CD4-positive, alpha-beta T cell treated with Interleukin-4 for 4 hours (primary cell): ENCODE data around the gene EIF4ENIF1.
A peak's percentile ranks its signal among the peaks of the same experiment; 100 is the strongest.
"Not testable (repeated sequence)": the region's sequence is repeated elsewhere in the genome, so short reads cannot be mapped to it uniquely, and the experiment has no call there.

Source experiments
- DNase-seq: peaks from one replicate; pipeline ENCODE4 v3.0.0-alpha.2; 2020

EIF4ENIF1 gene

DNA sequence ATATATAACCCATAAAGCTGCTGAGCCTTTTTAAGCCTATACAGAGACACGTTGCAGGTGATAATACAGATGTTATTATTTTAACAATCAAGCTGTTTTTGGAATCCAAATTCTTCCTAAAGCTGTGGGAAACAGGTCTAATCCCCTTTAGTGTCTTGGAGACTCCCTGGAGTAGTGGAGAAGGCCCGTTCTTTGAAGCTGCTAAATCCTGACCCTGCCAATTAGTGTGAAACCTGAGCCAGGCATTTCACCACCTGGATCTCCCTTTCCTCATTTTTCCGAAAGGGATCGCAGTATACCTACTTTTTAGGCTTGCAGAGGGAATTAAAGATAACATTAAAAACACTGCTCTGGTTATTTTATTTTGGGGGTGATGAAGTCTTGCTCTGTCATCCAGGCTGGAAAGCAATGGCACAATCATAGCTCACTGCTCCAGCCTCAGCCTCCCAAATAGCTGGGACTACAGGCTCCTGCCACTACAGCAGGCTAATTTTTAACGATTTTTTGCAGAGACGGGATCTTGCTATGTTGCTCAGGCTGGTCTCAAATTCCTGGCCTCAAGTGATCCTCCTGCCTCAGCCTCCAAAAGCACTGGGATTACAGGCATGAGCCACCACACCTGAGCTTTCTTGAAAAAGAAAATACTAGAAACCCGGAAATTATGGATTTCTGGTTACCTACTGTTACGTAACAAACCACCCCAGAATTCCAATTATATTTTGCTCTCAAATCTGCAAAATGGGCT lies 1.7 kb upstream of the EIF4ENIF1 start:
- no peak for DNase-seq

DNA sequence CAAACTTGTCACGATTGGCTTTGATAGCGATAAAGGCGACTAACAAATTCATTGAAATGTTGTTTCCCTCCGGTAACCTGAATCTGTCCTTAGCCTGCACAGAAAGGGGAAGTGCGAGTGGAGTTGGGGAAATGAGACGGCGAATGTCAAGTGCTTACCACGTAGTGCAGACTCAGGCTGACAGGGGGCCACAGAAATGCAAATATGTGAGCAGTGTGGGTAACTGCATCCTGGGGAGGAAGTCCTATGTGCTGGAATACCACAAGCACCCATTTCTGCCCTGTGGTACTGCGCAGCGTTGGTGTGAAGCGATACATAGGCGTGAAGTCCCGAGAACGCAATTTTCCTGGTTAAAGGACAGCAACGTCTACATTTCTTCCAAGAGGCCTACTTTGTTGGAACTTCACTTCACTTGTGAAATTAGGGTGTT lies 869 bp upstream of the EIF4ENIF1 start:
- peak; percentile 73 for DNase-seq

GRCh38 chr22:31488988-31489617 lies 539 bp downstream of the EIF4ENIF1 start:
- DNase-seq, result peak; percentile 22

DNA sequence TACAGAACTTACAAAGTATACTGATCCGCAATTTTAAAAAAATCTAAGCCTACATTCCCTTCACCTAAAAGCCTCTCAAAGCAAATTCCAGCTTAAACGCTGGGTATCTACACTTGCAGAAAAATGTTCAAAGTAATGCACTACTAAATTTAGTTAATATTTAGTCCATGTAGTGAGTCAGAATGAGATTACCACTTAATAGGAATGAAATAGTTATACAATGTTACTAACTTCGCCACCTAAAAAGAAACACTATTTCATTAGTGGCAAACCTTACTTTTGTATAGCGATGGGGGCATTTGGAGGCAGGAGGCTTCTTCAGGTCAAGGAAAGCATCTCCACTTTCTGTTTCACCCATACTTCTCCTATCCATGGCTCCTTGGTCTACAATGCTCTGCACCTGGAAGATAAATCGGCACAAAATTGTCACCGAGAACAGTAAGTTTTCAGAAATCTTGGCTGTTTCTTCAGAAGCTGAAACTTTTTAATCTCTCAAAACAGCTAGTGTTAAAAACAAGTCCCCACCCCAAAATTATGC lies 1.2 kb downstream of the EIF4ENIF1 start:
- DNase-seq, result no peak

GRCh38 chr22:31486951-31487350 lies 2.7 kb downstream of the EIF4ENIF1 start:
- no peak for DNase-seq

GRCh38 chr22:31486369-31486768 lies 3.3 kb downstream of the EIF4ENIF1 start:
- not testable (repeated sequence) for DNase-seq

GRCh38 chr22:31482470-31482869 lies 7.2 kb downstream of the EIF4ENIF1 start:
- DNase-seq, result not testable (repeated sequence)

DNA sequence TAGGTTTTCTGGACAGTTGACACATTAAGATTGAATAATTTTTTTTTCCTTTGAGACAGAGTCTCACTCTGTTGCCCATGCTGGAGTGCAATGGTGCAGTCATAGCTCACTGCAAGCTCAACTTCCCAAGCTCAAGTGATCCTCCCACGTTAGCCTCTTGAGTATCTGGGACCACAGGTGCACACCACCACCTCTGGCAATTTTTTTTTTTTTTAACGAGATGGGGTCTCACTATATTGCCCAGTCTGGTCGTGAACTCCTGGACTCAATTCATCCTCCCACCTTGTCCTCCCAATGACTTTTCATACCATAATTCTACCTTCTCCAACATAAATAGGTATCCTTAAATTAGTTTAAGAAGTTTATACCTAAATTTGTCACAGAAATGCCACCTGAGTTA lies 8.5 kb downstream of the EIF4ENIF1 start:
- no peak for DNase-seq

- DNase-seq, result no peak
These were observed 12.3 kb downstream of the EIF4ENIF1 start for GRCh38 chr22:31477329-31477728.

DNA sequence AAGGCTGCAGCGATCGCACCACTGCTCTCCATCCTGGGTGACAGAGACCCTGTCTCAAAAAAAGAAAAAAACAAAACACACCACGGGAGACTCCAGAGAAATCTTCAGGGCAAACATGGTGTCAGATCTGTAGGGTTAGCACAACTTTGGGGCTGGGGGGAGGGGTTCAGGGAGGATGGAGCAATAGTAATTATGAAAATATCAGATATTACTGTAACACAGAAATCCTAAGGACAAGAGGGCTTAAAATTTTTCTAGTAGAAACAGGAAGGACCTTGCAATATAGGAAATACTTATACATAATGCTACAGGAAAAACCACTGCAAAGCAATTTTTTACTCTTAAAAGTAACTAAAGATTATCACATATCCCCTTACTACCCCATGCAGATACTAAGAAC lies 13.8 kb downstream of the EIF4ENIF1 start:
- DNase-seq, result no peak

DNA sequence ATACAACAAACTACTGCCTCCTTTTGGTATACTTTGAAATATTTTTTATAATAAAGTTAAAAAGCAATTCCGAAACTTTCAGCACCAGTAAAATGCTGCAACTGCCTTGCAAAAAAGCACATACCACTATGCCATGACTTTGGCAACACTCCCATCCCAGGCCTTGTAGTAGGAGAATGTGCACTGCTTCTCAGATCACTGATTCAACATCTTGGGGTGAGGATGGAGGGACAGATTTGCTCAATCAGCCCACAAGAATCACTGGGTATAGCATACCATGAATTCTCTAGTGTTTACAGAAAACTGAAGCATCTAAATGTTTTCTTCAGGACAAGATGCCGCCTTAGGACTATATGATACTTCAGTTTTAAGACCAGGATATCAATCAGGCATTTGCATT lies 14.9 kb downstream of the EIF4ENIF1 start:
- DNase-seq, result no peak

DNA sequence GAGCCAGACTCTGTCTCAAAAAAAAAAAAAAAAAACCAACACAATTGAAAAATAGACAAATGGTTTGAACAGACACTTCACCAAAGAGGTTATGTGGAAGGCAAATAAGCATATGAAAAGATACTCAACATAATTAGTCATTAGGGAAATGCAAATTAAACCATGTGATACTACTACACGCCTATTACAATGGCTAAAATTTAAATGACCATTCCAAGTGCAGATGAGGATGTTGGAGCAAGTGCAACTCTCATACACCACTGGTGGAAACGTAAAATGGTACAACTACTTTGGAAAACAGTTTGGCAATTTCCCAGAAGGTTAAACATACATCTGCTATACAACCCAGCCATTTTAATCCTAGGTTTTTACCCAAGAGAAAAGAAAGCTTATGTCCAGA lies 24.3 kb downstream of the EIF4ENIF1 start:
- no peak for DNase-seq

DNA sequence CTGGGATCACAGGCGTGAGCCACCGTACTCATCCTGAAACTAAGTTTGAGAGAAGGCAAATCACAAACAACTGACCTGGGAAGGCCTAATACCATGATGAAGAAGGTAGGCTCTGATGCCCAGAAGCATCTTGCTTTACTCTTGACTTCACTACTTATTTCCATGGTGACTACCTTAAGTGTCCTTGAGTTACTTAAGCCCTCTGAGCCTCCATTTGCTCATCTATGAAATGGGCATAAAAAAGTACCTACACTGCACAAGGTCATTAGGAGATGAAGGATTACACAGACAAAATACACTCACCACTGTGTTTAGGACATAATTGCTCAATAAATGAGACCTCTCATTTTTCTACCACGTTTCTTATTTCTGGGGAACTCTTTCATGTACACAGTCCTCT lies 27.9 kb downstream of the EIF4ENIF1 start:
- DNase-seq, result no peak

DNA sequence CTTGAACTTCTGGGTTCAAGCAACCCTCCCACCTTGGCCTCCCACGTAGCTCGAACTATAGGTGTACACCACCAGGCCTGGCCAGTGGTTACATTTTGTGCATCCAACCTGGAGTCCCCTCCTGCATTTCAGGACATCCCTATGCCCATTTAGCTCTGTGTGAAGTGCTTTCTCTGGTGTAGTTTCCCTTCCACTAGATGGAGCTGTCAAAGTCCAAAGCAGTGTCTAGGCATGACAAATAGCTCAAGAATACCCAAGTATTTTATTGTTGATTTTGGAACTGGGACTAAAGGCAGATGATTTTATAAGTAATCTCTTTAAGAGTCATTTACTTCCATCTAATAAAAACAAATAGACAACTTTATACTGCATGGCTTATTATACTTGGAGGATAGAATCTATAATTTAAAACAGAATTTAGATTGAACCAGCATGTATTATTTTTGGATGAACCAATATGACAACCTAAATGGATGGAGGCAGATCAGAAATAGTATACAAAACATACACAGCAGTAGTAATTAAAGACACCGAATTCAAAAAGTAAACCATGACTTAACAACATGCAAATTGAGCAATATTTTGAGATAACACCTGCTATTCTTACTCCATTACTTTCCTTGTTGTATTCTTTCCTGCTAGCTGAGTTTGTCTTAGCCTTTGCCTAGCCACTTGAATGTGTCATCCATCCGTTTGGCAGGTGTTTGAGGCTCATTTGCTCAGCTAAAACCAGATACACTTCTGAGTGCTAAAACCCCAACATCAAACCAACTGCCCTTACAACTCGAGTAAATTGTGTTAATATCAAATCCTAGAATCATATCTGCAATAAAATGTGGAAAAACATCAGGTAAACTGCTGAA lies 37.7 kb downstream of the EIF4ENIF1 start:
- DNase-seq, result peak; percentile 28

GRCh38 chr22:31449506-31449905 lies 40.1 kb downstream of the EIF4ENIF1 start:
- DNase-seq, result no peak

DNA sequence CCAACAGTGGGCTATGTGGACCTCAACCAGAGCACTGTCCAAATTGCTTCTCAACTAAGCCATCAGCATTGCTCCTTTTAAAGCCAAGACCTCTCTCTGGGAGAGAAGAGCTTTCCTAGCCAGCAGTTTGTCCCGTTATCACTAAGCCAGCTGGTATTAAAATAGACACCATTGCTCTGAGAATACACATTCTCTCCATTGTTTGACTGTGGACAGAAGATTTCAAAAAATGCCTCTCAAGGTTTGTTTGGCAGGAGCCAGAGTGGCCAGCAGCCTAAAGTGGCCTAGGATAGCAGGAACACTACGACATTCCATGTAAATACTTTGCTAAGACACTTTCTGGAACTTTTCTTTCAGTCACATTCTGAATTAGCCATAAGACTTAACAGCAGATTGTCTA lies 41.3 kb downstream of the EIF4ENIF1 start:
- DNase-seq, result no peak

DNA sequence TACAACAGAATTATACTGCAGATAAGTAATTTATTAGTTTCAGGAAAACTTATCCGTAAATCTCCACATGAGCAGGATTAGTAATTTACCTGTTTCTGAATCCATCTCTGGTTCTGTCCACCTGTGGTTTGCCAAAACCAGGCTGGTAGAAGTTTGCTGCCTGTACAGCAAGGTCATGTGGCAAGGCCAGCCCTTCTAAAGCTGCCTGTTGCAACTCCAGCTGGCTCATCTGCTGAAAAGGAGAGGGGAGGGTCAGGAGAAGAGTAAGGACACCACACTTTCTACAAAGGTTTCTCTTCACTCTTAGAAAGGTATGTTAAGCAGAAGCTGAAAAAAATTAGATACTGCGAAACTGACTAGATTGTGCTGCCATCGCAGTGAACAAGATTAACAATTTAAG lies 42.3 kb downstream of the EIF4ENIF1 start:
- no peak for DNase-seq

DNA sequence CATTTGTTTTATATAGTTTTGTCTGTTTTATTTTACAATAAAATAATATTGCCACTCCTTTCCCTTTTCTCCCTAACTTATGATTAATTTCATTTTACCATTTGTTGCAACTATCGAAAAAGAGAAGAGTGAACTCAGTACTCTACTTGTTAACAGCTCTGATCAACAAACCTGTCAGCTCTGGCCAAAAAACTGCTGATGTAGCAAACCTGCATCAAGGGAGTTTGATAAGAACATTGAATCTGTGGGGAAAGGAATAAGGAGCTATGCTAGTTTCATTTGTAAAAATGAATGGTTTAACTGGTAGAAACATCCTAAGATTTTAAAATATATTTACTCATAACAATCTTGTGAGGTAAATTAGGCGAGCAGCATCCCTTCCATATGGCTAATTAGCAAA lies 42.9 kb downstream of the EIF4ENIF1 start:
- DNase-seq, result no peak

DNA sequence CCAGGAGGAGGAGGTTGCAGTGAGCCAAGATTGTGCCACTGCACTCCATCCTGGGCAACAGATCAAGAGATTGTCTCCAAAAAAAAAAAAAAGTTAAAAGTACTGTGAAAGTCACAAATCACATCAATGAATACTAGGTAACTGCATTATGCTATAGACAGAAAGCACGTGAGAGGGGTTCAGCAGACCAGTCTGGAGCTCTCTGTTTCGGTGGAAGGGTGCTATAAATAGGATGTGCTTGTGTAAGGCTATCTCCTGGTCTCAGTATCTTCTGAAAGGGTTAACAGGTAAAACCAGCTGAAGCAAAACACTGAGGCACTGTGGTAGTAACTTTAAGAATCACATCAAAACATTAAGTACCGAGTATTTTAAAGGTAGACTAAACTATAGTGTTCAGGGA lies 43.4 kb downstream of the EIF4ENIF1 start:
- DNase-seq, result no peak

GRCh38 chr22:31445642-31446041 lies 44.0 kb downstream of the EIF4ENIF1 start:
- DNase-seq, result no peak

DNA sequence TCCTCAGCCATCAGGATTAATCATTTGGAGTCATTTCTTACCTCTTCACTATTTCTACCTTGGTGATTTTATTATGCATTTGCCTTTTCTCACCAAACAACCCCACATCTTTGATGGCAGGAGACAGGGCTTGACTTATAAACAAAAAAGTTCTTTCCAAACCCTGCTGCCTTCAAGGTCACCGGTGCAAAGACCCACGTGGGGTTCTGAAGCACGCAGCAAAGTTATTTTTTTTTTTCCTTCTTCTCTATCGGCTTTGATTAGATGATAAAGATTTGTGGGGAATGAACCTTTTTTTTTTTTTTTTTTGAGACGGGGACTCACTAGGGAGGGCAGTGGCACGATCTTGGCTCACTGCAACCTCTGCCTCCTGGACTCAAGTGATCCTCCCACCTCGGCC lies 46.1 kb downstream of the EIF4ENIF1 start:
- no peak for DNase-seq

DNA sequence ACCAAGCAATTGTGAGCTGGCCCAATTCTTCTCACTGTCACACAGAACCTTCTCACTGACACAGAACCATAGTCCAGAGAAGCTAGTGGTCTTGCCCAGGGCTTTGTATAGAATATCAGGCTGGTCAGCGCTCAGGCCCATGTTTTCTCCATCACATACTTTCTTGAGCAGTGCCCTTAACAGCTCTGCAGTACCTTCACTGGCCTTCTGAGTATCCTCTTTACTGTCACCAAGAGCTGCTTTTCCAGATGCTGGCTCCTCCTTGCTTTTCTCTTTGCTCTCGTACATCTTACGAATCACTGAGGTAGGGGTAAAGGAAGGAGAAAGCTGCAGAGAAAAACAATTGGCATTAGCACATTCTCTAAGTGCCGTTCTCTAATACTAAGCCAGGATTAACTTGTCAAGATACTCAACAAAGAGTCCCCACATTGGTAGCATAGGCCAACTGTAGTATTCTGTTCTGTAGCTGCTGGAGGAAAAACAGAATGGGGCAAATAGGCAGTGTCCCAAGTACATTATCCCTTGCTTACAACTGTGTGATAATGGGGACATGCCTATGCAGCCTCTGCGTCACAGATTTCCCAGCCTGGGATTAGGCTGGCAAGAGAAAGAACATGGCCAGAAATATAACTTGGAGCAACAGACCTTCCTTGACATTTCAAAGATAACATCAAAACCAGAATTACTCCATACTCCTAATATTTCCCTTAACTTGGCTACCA lies 46.7 kb downstream of the EIF4ENIF1 start:
- DNase-seq, result no peak

GRCh38 chr22:31441652-31442051 lies 48.0 kb downstream of the EIF4ENIF1 start:
- no peak for DNase-seq
